Iris pigment epithelial cell (primary cell): Measurements from ENCODE around the gene ZNF23.
"Not testable (repeated sequence)": the region's sequence is repeated elsewhere in the genome, so short reads cannot be mapped to it uniquely, and the experiment has no call there.

Experiments used
- DNase-seq: peaks from one replicate; pipeline ENCODE4 v3.0.0-alpha.2; 2011; ENCODE audit warnings: low read depth

ZNF23 gene

DNA sequence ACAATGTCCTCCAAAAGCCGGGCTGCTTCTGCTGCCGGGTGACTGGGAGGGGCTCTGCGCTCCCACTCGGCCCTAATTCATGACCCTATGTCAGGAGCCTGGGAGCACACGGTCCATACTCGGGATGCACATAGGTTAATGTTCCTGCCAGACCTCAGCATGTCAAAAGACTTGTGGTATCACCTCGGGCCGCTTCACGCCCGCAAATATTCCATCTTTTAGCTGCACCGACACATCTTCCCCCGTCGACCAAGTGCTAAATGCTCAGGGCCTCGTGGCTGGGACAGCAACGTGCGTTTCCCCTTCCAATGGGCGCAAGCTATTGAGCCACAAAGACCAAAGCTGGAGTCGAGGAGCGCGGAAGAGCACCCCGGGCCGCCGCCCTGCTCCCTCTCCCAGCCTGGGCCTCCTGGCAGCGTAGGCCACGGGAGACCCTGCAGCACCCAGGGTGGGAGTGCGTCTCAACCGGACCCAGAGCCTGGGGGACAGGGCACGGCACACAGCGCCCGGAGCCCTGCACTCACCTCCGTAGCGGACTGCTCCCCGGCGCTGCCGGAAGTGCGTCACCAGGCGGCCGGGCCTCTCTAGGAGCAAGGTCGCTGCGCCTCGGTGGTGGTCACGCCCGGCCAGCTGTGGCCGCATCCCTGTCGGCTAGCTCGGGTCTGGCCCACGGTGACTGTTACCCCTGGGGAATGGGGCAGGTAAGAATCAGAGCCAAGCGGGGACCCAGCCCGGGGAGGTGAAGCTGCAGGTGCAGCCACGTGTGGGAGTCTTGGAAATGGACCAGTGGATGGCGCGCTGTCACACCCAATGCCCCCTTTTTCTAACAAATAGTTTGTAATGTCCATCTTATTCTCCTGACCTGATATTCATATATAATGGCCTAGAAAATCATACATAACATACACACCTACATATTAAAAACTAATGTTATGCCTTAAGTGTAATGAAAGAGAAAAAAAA lies at the start of gene ZNF23:
Gene ZNF23 (minus strand): TSS at position 562 of the 963 bp plus-strand sequence. CDS start 5,451 bp downstream, outside the sequence.
- DNase-seq, result peak; percentile 69

DNA sequence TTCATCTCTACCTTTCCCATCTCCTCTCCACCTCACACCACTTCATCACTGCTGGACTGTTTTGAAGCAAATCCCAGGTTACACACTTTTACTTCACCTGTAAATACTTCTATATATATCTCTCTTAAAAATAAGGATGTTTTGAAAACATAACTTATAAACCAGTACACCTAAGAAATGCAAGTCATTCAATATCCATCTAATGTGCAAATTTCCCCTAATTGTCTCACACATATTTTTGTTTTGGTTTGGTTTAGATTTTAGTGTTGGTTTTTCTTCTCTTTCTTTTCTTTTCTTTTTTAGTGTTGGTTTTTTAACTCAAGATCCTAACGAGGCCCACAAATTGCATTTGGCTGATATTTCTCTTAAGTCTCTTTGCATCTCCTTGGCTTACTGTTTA lies 45.0 kb upstream of the ZNF23 start:
- DNase-seq, result no peak

DNA sequence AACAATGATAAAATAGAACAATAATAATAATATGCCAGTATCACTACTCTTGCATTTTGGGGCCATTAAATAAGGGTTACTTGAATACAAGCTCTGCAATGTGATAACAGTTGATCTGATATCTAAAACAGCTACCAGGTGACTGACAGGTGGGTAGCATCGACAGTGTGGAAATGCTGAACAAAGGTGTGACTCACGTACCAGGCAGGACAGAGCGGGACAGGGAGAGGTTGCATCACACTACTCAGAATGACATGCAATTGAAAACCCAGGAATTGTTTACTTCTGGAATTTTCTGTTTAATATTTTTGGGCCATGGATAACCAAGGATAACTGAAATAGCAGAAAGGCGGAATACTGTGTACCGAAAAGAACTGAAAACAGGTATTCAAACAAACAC lies 42.9 kb upstream of the ZNF23 start:
- no peak for DNase-seq

DNA sequence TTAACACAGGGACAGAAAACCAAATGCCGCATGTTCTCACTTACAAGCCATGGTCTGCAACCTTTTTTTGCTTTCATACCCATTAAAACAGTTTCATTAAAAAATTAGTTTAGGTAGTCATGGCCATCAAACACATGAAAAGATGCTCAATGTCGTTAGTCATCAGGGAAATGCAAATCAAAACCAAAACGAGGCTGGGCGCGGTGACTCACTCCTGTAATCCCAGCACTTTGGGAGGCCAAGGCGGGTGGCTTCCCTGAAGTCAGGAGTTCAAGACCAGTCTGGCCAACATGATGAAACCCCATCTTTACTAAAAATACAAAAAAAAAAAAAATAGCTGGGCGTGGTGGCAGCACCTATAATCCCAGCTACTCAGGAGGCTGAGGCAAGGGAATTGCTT lies 42.0 kb upstream of the ZNF23 start:
- DNase-seq, result not testable (repeated sequence)

DNA sequence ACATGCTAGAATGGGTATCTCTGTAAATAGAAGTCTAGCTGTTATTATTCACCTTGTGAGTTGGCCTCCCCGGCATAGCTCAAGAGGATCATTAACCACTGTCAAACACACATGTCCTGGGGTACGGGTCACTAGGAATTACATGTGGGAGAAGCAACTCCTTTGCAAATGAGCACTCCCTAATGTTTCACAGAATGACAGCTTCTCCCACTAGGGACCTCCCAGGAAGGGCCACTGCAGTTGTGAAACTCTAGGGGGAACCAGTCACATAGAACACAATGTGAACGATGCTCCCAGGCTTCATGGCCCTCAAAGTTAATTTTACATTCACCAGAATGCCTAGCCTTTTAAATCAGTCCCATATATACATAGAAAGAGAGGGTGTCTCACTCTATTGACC lies 39.5 kb upstream of the ZNF23 start:
- DNase-seq, result no peak

DNA sequence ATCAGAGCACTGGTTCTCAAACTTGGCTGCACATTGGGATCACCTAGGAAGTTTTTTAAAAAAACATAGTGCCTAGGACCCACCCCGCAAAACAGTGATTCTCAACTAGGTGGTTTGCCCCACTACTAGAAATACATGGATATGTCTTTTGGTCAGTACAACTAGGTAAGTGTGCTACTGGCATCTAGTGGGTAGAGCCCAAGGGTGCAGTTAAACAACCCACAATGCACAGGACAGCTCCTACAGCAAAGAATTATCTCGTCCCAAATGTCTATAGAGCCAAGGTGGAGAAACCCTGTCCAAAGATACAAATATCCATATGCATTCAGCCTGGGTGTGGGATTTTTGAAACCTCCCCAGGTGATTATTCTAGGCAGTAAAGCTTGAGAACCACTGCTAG lies 38.9 kb upstream of the ZNF23 start:
- no peak for DNase-seq

DNA sequence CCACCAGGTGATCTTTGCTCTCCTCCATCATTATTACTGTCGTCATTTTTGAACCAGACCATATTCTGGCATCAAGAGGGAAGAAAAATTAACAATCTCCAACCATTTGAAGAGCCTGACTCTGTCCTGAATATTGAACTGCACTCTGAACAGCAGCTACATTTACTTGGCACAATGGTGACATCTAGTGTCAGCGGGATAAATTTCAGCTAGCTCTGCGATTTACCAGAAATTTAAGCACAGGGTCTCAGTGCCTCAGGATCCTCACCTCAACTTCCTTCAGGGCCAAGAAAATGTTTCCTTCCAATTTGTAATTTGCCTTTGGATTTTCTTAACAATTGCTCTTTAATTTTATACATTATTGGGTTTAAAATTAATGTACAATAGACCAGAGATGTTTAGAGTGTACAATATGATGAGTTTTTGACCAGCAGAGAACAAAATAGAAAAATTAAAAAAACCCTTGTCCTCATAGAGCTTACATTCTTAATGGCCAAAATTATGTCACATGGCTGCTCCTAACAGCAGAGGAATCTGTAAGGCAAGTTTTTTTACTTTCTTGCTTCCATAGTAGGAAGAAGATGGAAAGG lies 37.8 kb upstream of the ZNF23 start:
- peak; percentile 62 for DNase-seq

DNA sequence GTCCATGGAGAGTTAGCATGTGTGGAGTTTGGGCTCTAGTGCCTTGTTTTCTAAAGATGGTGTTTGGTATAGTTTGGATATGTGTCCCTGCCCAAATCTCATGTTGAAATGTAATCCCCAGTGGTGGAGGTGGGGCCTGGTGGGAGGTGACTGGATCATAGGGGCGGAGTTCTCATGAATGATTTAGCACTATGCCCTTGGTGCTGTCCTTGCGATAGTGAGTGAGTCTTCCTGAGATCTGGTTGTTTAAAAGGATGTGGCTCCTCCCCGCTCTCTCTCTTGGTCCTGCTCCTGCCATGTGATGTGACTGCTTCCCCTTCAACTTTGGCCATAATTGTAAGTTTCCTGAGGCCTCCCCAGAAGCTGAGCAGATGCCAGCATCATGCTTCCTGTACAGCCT lies 36.0 kb upstream of the ZNF23 start:
- DNase-seq, result no peak

DNA sequence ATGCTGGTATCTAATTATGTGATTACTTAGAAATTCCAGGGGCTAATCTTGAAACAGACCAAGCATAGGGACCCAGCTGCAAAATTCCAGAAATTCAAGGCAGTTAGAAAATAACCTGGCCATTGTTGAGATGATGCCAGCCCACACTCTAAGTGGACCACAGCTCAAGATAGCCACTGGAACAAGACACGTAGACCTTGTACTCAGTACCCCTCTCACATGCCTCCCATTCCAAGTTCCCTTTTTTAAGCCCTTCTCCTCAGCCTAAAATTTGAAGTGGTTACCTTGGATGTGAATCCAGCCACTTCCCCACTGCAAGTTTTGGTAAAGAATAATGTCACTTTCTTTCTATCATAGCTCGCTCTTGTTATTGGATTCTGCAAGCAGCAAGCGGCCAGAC lies 31.2 kb upstream of the ZNF23 start:
- no peak for DNase-seq

DNA sequence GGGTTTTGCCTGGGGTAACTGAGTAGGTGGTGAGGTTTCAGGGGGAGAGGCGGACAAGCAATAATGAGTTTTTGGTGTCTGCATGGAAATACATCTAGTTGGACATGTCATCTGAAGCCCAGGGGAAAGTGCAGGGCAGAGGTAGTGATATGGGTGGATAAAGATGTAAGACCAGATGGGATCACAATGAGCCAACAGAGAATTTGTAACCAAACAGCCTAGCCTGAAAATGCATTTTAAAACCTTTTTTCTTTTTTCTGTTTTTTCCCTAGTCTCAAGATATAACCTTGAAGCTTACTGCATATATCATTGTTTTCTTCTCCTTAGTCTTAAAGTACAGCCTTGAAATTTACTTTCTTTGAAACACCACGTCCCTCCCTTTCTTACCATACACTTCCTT lies 30.7 kb upstream of the ZNF23 start:
- no peak for DNase-seq

DNA sequence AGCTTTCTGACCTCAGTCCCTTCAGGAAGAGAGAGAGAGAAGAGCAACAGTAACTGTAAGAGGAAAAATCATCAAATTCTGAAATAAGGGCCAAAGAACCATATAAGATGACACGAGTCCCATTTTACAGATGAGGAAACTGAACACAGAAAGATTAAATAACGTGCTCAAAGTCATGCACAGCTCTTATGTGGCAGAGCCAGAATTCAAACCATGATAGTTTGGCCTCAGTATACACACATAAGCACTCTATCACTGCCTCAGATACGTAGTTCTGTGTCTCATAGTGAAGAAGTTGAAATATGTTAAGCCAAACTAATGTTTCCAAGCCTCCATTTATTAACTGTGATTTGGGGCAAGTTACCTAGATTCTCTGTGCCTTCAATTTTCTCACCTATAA lies 29.0 kb upstream of the ZNF23 start:
- DNase-seq, result no peak

DNA sequence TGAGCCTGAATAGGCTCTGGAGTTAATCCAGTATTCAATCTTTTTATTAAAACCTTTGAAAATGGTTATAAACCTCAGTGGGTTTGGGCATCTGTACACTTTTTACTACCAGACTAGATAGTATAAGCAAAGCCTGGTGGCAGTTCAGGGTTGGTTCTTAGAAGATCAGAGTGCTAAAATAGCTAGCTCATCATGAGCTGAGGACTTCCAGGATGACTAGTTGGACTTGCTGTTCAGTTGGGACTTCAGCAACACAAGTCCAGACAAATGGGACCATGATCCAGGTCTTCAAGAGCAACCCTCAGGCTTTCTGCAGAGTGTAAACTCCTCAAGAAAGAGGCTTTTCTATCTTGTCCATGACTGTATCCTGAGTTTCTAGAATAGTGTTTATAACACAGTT lies 28.3 kb upstream of the ZNF23 start:
- no peak for DNase-seq

DNA sequence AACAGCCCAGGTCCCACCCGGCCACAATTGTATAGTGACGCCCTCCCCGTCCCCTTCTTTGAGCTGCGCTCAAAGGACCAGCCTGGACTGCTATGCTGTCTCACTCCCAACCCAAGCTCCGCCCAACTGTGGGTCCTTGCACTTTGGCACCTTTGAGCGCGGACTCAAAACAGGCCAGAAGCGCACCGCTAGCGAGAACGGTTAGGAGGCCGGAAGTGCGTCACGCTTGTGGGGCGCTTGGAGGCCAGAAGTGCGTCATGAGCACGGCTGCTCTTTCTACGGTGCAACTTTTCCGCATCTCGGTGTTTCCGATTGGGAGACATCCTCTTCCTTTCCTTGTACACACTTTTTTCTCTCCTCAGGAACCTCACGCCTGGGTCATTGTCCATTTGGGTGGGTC lies 27.1 kb upstream of the ZNF23 start, which contains the start of gene ZNF19:
Gene ZNF19 (minus strand): TSS at position 203 of the 400 bp plus-strand sequence. CDS start 7,210 bp downstream, outside the sequence.
- DNase-seq, result no peak

DNA sequence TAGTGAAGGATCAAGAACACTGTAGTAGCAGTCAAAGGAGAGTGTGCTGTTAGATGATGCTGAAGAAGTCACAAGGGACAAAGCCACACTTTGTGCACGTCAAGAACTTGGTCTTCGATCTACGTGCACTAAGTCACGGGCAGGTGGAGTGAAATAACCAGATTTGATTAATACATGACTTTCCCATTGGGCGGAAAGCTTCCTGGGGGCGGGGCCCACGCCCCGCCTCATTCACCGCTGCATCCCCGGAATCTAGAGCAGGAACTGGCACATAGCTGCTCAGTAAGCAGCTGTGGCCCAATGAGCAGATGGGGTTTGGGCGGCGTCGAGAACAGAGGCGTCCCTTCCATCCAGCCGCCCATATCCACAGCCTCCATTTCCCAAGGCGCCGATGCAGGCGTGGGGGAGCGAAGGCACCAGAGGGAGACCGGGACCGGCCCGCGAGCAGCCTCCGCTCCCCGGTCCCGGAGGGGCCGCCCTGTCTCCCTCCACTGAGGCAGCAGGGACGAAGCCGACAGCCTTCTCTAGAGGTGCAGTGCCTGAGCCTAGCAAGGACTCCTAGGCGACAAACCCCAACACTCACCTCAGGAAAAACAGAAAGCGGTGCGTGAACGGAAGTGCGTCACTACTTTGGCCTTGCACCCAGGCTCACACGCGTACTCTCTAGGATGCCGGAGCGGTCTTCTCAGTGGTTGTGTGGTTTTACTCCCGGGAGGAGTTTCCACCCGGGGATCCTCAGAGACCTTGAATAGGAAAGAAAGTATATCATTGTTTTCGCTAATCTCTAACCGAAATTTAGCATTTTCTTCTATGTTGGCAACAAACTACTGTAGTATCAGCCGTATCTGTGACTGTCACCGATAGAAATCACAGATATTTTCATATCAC lies 22.2 kb upstream of the ZNF23 start:
- DNase-seq, result peak; percentile 96

DNA sequence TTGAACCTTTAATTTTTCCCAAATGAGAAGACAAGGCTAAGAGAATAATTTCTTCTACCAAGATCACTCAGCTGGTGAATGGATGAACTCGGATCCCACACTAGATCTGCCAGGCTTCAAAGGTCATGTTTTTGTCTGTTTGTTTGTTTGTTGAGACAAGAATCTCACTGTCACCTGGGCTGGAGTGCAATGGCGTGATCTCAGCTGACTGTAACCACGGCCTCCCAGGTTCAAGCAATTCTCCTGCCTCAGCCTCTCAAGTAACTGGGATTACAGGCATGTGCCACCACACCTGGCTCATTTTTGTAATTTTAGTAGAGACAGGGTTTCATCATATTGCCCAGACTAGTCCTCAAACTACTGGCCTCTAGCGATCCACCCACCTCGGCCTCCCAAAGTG lies 20.5 kb upstream of the ZNF23 start:
- no peak for DNase-seq

DNA sequence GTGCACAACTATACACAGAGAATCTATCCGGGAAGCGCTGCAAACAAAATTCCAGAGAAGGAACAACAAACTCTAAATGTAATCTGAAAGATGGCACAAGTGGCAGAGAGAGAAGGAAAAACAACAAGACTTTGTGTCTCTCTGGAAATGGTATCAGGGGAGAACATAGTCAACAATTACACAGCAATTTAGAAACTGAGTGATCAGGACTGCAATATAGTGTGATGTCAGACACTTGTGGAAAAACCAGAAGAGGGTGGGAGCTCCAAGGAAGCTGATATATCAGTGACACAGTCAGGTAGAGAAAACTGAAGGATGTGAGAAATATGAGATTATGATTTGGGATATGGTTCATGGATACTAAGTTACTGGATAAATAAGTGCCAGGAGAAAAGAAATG lies 18.9 kb upstream of the ZNF23 start:
- DNase-seq, result no peak

DNA sequence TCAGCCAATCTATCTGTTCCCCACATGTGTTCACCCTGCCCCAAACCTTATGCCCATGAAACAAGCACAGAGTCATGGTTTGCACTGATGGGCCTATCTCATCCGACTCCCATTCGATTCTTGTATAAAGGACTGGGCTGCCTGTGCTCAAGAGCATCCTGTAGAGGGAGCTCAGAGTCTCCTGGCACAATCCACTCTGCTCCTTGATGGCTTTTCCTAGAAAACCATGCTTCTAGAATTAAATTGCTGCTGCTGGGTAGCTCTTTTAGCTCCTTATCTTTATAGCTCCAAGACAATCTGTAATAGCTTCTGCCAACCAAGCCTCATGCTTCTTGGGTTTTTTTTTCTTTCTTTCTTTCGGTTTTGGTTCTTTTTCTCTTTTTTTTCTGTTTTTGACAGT lies 17.4 kb upstream of the ZNF23 start:
- DNase-seq, result peak; percentile 56

DNA sequence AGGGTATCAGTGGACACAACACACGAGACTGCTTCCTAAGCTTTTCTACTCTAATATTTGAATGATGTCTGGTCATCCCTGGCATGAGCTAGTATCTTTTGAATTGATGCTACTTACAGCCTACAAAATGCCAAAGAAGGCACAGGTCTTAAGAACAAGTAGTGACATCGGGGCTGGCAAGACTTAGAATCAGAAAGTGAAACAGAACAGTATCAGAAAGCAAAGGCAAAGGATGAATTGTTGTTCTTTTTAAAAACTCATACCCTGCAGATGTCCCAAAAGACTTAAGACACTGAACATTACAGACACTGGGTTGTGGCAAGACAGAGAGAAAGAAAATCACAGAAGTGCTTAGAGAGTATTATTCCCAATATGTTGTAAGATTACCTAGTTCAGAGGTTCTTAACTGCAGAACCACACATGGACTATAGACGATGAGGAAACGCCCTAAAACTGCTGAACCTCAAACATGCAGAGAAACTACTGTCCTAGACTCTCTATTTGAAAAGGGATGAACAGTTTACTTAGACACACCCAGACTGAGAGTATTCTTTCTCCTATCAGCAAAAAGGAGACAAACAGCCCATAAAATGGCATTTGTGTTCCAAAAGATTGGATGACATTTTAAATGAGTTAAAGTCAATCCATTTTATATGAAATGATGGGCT lies 14.5 kb upstream of the ZNF23 start:
- no peak for DNase-seq

DNA sequence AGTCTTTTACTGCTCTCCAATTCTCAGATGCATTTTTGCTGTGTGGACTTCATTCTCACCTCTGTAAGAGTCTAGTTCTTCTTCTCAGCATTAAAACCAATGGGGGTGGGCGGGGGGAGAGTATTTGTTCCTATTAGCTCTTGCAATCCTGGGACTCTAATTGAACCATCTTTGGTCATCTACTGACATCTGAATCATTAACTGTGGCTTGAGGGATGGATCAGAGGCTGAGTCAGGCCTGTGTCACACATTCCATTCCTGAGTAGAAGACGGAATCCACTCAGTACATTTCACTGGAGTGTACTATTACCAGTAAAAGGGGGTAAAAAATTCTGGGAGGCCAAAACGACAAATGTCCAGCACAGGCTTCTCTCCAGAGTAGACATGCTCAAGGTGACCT lies 12.8 kb upstream of the ZNF23 start:
- DNase-seq, result peak; percentile 89

DNA sequence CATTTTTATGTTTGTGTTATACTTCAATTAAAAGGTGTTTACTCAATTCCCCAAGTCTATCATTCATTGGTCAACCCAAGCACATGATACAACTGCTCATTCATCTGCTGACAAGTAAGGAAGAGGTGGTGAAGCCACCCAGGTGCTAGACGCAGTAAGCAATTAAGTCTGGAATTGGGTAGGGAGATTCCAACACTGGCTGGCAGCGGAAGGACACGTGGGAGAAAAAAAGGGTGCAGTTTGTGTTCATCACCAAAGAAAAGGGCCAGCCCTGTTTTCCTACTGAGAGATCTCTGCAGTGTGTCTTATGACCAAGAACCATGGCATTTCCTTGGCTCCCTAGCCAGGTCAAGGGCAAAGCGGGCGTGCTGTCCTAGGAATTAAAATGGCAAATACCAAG lies 11.8 kb upstream of the ZNF23 start:
- peak; percentile 16 for DNase-seq

DNA sequence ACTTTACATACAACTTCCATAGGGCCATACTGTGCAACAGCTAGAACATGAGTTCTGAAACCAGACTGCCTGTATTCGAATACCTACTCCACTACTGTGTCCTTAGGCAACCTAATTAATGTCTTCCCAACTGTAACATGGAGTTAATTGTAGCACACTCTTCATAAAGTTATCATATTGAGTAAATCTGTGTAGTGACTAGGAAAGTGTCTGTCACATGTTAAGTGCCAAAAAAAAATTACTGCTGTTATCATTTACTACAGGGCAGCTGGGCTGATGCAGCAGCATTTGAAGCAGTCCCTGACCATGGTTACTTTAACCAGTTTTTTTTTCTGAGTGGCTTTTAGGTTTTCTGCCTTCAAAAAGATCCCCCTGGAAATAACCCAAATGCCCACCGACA lies 10.9 kb upstream of the ZNF23 start:
- no peak for DNase-seq

DNA sequence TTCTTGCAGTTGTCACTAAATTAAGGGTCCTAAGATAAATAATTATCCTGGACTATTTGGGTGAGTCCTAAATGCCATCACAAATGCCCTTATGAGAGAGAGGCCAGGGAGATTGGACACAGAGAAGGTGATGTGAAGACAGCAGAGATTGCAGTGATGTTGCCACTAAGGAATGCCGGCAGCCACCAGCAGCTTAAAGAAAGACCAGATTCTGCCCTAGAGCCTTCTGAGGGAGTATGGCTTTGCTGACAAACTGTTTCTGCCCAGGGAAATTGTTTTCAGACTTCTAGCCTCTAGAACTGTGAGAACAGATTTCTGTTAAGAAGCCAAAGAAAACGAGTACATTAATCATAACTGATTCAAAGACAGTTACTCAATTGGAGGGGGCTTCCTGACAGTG lies 10.0 kb upstream of the ZNF23 start:
- DNase-seq, result no peak
